ENCODE measurements around the gene LMAN2.

DNA sequence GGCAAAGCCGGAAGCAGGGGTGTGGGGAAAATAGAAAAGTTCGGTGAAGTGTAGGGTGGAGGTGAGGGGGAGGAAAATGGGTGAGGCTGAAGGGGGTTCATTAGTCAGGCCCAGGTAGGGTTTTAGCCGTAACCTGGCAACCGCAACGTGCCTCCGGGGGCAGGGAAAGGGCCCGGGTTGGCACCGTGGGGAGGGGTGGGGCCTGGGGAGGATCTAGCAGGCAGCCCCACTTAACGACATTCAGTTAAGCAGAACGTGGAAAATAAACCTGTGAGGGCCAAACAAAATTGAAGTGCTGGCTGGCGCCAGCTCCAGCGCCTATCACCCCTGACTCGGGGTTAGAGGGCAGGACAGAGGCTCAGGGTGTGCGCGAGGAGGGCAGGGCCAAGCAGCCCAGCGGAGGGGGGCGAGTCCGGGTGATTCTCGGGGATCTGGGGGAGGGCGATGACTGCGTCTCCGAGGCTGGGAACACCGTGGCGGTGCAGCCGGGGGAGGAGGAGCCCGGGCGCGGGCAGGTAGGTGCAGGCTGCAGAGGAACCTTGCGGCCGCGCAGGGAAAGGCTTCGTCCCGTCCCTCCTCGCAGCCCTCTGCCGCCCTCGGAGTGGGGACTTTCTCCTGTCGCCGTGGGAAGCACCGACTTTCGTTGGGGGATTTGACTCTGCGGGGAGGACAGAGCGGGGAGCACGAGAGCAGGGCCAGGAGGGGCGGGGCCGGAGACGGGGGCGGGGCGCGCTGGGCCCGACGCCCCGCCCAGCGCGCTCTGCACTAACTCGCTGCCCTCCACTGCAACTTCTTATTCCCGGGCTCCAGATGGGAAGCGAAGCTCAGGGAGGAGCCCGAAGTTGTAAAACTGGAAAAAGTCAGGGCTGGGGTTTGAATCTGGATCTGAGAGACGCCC lies 11.4 kb upstream of the LMAN2 start:
- TF ChIP-seq POLR2AphosphoS5 (IDR thresholded peaks at IDR 0.05; ENCODE audit: insufficient read depth in 1 of 2, low read depth in 1 of 2) = peak in 1 of 2 donors; percentile 21
- no peak for TF ChIP-seq POLR2A (IDR thresholded peaks at IDR 0.05)
